ENCODE data around the gene WWOX. TPM values are rescaled to one million over a fixed set of nuclear protein-coding genes. Genes with fewer than 3 reads are reported as not detected.

The WWOX gene
- total RNA-seq, 2 donors from 2014 or later: 30.0 to 35.4 TPM

DNA sequence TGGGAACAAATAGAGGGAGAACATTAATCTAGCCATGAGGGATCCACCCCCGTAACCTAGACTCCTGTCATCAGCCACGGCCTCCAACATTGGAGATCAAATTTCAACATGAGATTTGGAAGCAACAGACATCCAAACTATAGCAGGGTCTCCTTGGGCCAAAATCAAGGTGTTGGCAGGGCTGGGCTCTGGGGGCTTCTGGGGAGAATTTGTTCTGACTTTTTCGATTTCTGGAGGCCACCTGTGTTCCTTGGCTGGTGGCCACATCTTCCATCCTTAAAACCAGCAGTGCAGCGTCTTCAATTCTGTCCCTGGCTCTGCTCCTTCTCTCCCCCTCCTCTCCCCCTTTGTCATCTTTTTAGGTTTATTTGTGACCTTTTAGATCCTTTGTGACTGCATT is 546.2 kb downstream of the WWOX start:
- Histone ChIP-seq H3K4me3 (ENCODE audit: low read length) (no peak overlapping the region), H3K9me3 (ENCODE audit: control insufficient read depth, low read length) (no peaks in the 10 kb centered on the region), H3K4me1 (ENCODE audit: control insufficient read depth, insufficient read depth, low read length) (peaks cover 17% of the 10 kb centered on the region), H3K27ac (ENCODE audit: low read depth, low read length) (no peak overlapping the region), H3K27me3 (ENCODE audit: control insufficient read depth, insufficient read depth, low read length, poor library complexity, severe bottlenecking) (no peaks in the 10 kb centered on the region), H3K36me3 (ENCODE audit: control insufficient read depth, insufficient read depth, low read length) (no peaks in the 10 kb centered on the region), H3K9ac (ENCODE audit: extremely low read depth, low read length, poor library complexity, severe bottlenecking) (no peak overlapping the region)
- no peak for DNase-seq
- WGBS, 2 experiments (ENCODE audit: insufficient coverage in 1 of 2, insufficient read length in 1 of 2): 82 to 93% methylated on average over 1 to 4 of the region's 4 CpGs
- Mint-ChIP-seq H3K36me3 (ENCODE audit: low read depth) (no peaks in the 10 kb centered on the region), H3K27me3 (ENCODE audit: insufficient read depth) (peaks cover 3% of the 10 kb centered on the region), H3K4me3 (no peak overlapping the region), H3K4me1 (peaks cover 32% of the 10 kb centered on the region), H3K9me3 (peaks cover 1% of the 10 kb centered on the region), H3K27ac (no peak overlapping the region)
- TF ChIP-seq, protein P1, sequence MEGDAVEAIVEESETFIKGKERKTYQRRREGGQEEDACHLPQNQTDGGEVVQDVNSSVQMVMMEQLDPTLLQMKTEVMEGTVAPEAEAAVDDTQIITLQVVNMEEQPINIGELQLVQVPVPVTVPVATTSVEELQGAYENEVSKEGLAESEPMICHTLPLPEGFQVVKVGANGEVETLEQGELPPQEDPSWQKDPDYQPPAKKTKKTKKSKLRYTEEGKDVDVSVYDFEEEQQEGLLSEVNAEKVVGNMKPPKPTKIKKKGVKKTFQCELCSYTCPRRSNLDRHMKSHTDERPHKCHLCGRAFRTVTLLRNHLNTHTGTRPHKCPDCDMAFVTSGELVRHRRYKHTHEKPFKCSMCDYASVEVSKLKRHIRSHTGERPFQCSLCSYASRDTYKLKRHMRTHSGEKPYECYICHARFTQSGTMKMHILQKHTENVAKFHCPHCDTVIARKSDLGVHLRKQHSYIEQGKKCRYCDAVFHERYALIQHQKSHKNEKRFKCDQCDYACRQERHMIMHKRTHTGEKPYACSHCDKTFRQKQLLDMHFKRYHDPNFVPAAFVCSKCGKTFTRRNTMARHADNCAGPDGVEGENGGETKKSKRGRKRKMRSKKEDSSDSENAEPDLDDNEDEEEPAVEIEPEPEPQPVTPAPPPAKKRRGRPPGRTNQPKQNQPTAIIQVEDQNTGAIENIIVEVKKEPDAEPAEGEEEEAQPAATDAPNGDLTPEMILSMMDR (conservative IDR thresholded peaks at IDR 0.05): no peak

DNA sequence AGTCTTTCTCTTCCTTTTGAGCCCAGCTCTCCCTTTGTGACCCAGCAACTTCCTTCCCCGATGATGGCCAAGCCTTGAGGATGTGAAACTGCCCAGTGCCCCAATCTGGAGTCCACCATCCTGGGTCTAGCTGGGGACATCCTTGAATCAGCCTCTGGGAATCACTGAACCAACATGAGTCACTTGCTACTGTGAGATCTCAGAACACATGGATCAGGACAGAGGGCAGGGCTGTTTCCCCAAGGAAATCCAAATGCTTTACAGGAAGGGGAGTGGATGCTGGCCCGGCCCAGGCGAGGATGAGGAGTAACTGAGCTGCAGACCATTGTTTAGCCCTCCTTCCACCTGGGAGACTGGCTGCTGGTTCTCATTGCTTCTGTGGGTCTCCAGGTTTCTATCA is 547.6 kb downstream of the WWOX start:
- Mint-ChIP-seq H3K9me3 (peaks cover 1% of the 10 kb centered on the region), H3K27me3 (ENCODE audit: insufficient read depth) (peaks cover 3% of the 10 kb centered on the region), H3K27ac (no peak overlapping the region), H3K4me1 (peaks cover 18% of the 10 kb centered on the region), H3K36me3 (ENCODE audit: low read depth) (no peaks in the 10 kb centered on the region), H3K4me3 (no peak overlapping the region)
- 91 to 96% methylated on average over 2 to 3 of the region's 3 CpGs for WGBS, 2 experiments (ENCODE audit: insufficient coverage in 1 of 2, insufficient read length in 1 of 2)
- Histone ChIP-seq H3K9me3 (ENCODE audit: control insufficient read depth, low read length) (no peaks in the 10 kb centered on the region), H3K4me1 (ENCODE audit: control insufficient read depth, insufficient read depth, low read length) (peaks cover 13% of the 10 kb centered on the region), H3K36me3 (ENCODE audit: control insufficient read depth, insufficient read depth, low read length) (no peaks in the 10 kb centered on the region), H3K9ac (ENCODE audit: extremely low read depth, low read length, poor library complexity, severe bottlenecking) (no peak overlapping the region), H3K4me3 (ENCODE audit: low read length) (no peak overlapping the region), H3K27ac (ENCODE audit: low read depth, low read length) (no peak overlapping the region), H3K27me3 (ENCODE audit: control insufficient read depth, insufficient read depth, low read length, poor library complexity, severe bottlenecking) (no peaks in the 10 kb centered on the region)
- DNase-seq: no peak
- TF ChIP-seq, protein P1 (conservative IDR thresholded peaks at IDR 0.05): no peak

DNA sequence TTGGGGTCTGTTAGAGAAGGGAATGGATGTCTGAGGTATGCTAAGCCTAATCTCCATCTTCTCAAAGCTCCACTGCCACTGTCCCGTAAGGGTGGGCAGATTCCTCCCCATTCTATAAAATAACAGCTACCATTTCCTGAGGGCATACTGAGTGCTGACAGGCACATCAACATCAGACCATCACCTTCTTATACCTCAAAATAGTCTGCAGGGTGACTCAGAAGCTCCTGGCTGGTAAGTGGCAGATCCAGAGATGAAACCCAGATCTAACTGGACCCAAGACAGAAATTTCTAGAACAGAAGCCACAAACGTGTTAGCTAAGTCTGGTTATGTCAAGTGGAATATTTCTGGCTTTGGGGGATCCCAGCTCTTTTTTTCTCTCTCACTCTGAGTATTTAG is 548.0 kb downstream of the WWOX start:
- Histone ChIP-seq H3K9me3 (ENCODE audit: control insufficient read depth, low read length) (no peaks in the 10 kb centered on the region), H3K27me3 (ENCODE audit: control insufficient read depth, insufficient read depth, low read length, poor library complexity, severe bottlenecking) (no peaks in the 10 kb centered on the region), H3K27ac (ENCODE audit: low read depth, low read length) (no peak overlapping the region), H3K4me3 (ENCODE audit: low read length) (no peak overlapping the region), H3K36me3 (ENCODE audit: control insufficient read depth, insufficient read depth, low read length) (no peaks in the 10 kb centered on the region), H3K4me1 (ENCODE audit: control insufficient read depth, insufficient read depth, low read length) (peaks cover 8% of the 10 kb centered on the region), H3K9ac (ENCODE audit: extremely low read depth, low read length, poor library complexity, severe bottlenecking) (no peak overlapping the region)
- H3K36me3 Mint-ChIP-seq (ENCODE audit: low read depth): no peaks in the 10 kb centered on the region
- peaks cover 1% of the 10 kb centered on the region for H3K9me3 Mint-ChIP-seq
- H3K4me1 Mint-ChIP-seq: peaks cover 14% of the 10 kb centered on the region
- 92 to 100% methylated on average over 1 to 2 of the region's 2 CpGs for WGBS, 2 experiments (ENCODE audit: insufficient coverage in 1 of 2, insufficient read length in 1 of 2)
- no peak overlapping the region for H3K4me3 Mint-ChIP-seq
- DNase-seq: no peak
- peaks cover 3% of the 10 kb centered on the region for H3K27me3 Mint-ChIP-seq (ENCODE audit: insufficient read depth)
- H3K27ac Mint-ChIP-seq: no peak overlapping the region
- TF ChIP-seq, protein P1 (conservative IDR thresholded peaks at IDR 0.05): no peak

All from endodermal cell (in vitro differentiated cells).